GM11168 (cell line): ENCODE measurements around the gene SETD9.

Experiments used
- in situ Hi-C: fragments of 300-500 bp; cut with MboI; formaldehyde crosslinking; loops from one replicate; pipeline ENCODE4 v1.12.0; 2022; ENCODE audit warnings: low sequenced_read_pairs; ENCODE audit not compliant: unreplicated experiment

Gene SETD9, protein sequence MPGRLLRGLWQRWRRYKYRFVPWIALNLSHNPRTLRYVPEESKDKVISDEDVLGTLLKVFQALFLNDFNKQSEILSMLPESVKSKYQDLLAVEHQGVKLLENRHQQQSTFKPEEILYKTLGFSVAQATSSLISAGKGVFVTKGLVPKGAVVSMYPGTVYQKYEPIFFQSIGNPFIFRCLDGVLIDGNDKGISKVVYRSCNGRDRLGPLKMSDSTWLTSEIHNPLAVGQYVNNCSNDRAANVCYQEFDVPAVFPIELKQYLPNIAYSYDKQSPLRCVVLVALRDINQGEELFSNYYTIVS

GRCh38 chr5:56909294-56910209 is at the start of gene SETD9:
Gene SETD9 (plus strand): TSS chr5:56909596. CDS start chr5:56909646, 50 bp downstream.
- in situ Hi-C loops = loop anchor here (25.0 kb wide), 1 partner anchor 228 kb away; no protein-coding TSS in a partner anchor

- in situ Hi-C loops = no loop called here
These were observed 47.4 kb upstream of the SETD9 start for GRCh38 chr5:56861893-56862485.

GRCh38 chr5:56862909-56863308 is 46.5 kb upstream of the SETD9 start:
- in situ Hi-C loops = no loop called here

DNA sequence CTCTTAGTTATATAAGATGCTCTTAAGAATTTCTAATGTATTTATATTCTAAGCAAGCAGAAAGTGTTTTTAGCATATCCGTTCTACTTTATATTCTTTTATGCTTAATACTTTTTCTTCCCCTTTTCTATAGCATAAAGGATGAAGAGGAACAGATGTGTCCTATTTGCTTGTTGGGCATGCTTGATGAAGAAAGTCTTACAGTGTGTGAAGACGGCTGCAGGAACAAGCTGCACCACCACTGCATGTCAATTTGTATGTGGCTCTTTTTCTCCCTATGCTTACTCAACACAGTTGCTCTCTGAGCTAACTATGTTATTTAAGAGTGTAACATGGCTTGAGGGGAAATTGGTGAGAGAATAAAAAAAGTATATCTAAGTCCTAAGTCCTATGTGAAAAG is 37.6 kb upstream of the SETD9 start:
- in situ Hi-C loops = no loop called here

GRCh38 chr5:56873056-56873455 is 36.3 kb upstream of the SETD9 start:
- in situ Hi-C loops = no loop called here

- in situ Hi-C loops = no loop called here
These were observed 33.1 kb upstream of the SETD9 start for GRCh38 chr5:56876327-56876726.

GRCh38 chr5:56881571-56881970 is 27.8 kb upstream of the SETD9 start:
- in situ Hi-C loops = no loop called here

- in situ Hi-C loops = no loop called here
These were observed 16.0 kb upstream of the SETD9 start for GRCh38 chr5:56893251-56893951.

GRCh38 chr5:56896763-56897162 is 12.6 kb upstream of the SETD9 start:
- in situ Hi-C loops = no loop called here

DNA sequence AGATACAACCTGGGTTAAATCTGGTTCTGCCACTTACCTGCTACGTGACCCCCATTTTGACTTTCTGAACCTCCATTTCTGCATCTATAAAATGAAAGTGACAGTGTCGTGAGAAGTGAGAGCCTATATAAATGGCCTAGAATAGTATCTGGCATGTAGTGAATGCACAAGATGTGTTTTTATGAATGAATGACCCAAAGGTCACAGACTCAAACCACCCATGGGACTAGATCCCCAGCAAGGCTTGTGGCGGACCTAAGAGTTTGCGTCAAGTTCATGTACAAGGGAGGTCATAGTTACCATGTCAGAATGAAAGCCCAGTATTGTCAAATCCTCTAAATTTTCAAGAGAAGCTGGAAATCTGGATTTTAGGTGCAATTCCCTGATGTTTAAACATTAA is 11.2 kb upstream of the SETD9 start:
- in situ Hi-C loops = no loop called here

GRCh38 chr5:56900395-56900794 is 9.0 kb upstream of the SETD9 start:
- in situ Hi-C loops = loop anchor here (25.0 kb wide), 1 partner anchor 237 kb away; no protein-coding TSS in a partner anchor

DNA sequence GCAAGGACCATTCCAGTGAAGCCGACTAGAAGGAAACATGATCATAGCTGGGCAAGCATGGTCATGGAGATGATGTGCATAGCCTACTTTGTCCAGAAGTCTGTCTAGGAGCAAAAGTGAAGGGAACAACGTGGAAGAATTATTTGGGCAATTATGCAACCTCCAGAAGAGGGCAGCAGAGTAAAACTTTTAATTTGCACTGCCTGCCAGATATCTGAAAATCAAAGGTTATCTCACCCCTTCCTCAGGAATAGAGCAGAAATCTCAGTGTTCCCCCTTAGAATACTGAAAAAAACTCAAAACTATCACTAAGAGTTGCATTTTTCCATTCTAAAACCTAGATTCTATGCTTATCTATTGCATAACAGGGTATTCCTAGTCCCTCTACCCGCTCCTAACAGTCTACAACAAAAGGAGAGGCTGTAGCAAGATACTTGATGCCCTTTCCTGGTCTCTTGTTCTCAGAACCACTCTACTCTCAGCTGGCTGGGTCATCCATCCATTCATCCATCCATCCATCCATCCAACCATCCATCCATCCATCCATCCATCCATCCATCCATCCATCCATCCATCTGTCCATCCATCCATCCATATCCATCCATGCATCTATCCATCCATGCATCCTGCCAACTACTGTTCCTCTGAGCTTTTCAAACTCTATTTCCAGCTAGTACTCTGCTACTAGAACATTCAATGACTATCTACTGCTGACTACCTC is 8.4 kb upstream of the SETD9 start:
- in situ Hi-C loops = loop anchor here (25.0 kb wide), 1 partner anchor 236 kb away; no protein-coding TSS in a partner anchor

DNA sequence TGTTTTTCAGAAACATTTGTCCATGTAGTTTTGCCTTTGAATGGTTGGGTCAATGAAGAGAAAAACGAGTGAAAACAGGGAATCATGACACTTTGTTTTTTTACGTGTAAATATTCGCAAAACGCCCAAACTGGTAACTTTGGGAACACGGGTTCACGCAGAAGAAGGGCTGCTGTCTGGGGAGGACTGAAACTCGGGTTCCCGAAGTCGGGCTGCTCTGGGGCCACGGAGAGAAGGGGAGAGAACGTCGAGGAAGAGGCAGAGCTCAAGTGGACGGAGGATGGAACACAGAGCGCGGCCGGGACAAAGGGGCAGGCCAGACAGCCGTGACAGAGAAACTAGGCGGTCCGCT is 478 bp upstream of the SETD9 start:
- in situ Hi-C loops = loop anchor here (25.0 kb wide), 1 partner anchor 228 kb away; no protein-coding TSS in a partner anchor

GRCh38 chr5:56910210-56910965 is 992 bp downstream of the SETD9 start:
- in situ Hi-C loops = loop anchor here (25.0 kb wide), 1 partner anchor 227 kb away; no protein-coding TSS in a partner anchor

GRCh38 chr5:56913766-56914165 is 4.4 kb downstream of the SETD9 start:
- in situ Hi-C loops = loop anchor here (25.0 kb wide), 1 partner anchor 224 kb away; no protein-coding TSS in a partner anchor

DNA sequence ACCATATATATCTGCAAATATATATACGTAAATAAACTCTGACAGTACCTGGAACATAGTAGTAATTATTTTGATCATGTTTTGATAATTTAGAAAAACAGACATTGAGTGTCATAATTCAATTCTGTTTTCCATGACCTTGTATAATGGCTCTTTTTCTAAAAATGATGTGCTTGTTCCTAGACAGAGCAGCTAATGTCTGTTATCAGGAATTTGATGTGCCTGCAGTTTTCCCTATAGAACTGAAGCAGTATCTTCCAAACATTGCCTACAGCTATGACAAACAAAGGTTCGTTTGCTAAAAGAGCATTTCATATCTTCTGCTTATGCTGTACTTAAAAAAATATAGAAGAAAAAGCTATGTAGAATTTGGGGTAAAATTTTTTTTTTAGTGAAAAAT is 5.3 kb downstream of the SETD9 start:
- in situ Hi-C loops = loop anchor here (25.0 kb wide), 1 partner anchor 223 kb away; no protein-coding TSS in a partner anchor

GRCh38 chr5:56917534-56917933 is 8.1 kb downstream of the SETD9 start:
- in situ Hi-C loops = loop anchor here (25.0 kb wide), 1 partner anchor 220 kb away; no protein-coding TSS in a partner anchor

GRCh38 chr5:56918054-56918453 is 8.7 kb downstream of the SETD9 start:
- in situ Hi-C loops = loop anchor here (25.0 kb wide), 1 partner anchor 219 kb away; no protein-coding TSS in a partner anchor
